GM21526 (cell line): ENCODE measurements around the gene PGLYRP1.

ENCODE experiments used
- ATAC-seq: cut with Tn5 transposase; IDR thresholded peaks from one replicate; pipeline ENCODE4 v1.9.1; 2021; ENCODE audit warnings: moderate library complexity; ENCODE audit not compliant: unreplicated experiment, low FRiP score

Gene PGLYRP1

DNA sequence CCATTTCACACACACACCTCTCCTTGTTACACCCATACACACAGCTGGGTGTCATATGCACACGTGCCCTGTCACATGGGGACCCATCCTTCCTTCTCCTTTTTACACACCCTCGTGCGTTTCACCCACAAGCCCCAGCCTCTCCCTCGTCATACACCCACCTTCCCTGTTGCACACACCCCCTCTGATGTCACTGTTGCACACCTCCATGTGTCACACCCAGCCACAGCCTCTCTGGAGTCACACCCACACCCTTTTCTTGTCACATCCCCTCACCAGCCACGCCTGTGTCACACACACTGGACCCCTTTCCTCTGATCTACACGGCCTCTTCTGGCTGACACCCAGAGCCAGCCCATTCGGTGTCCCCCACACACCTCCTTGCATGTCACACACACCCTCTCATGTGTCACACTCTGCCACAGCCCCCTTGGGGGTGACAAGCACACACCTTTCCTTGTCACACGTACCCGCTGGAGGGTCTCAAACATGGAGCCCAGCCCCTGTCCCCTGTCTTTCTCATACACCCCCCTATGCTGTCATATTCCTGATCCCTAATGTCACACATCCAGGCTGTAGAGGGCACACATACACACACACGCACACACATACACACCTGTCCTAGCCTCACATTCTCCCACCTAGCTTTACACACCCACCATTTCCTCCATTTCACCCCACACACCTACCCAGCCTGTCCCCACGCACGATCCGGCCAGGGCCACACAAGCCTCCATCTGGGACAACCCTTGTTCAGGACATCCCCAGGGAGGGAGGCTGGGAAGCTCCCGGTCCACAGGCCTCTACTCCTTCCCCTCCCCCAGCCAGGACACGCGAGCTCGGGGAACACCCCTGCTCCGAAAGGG lies 50.5 kb downstream of the PGLYRP1 start:
- ATAC-seq, result no peak

GRCh38 chr19:45971260-45971902 lies 51.5 kb downstream of the PGLYRP1 start:
- ATAC-seq, result no peak

DNA sequence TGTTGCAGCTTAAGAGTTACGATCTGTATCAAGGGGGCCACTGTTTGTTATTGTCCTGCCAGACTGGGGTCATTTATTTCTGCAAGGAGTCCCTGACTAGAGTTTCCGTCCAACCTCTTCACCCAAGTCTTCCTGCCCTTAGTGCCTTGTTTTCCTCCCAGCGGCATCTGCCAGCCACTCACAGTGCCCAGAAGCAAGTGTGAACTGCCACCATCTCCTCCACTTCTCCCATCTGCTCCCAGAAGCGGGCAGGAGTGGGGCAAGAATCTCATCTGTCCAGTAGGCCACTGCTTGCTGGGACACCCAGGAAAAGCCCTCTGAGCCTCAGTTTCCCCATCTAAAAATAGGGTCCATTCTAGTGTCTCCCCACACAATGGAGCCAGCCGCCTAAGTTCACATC lies 53.2 kb downstream of the PGLYRP1 start:
- ATAC-seq, result no peak
